GM19452 (cell line): ENCODE measurements around the gene FBXL4.

Experiments
- ATAC-seq: cut with Tn5 transposase; IDR thresholded peaks from one replicate; pipeline ENCODE4 v1.9.1; 2021; ENCODE audit not compliant: unreplicated experiment

Gene FBXL4

GRCh38 chr6:98947411-98948292, at the start of gene FBXL4:
Gene FBXL4, minus strand, starts transcription at chr6:98947946. Its CDS starts 20,958 bp downstream, at chr6:98926988.
- ATAC-seq: peak; percentile 82

GRCh38 chr6:98995116-98995515, 47.4 kb upstream of the FBXL4 start:
- ATAC-seq: no peak

GRCh38 chr6:98992535-98992934, 44.8 kb upstream of the FBXL4 start:
- ATAC-seq: no peak

- ATAC-seq: no peak
Observed at GRCh38 chr6:98986071-98986615, 38.4 kb upstream of the FBXL4 start.

GRCh38 chr6:98985391-98985790, 37.6 kb upstream of the FBXL4 start:
- ATAC-seq: no peak

- no peak for ATAC-seq
Observed at GRCh38 chr6:98984121-98984520, 36.4 kb upstream of the FBXL4 start.

GRCh38 chr6:98981473-98981872, 33.7 kb upstream of the FBXL4 start:
- ATAC-seq: no peak

GRCh38 chr6:98980819-98981218, 33.1 kb upstream of the FBXL4 start:
- ATAC-seq: no peak

- ATAC-seq: no peak
Observed at GRCh38 chr6:98977671-98978292, 30.0 kb upstream of the FBXL4 start.

GRCh38 chr6:98976674-98977385, 29.1 kb upstream of the FBXL4 start:
- no peak for ATAC-seq

- ATAC-seq: no peak
Observed at GRCh38 chr6:98975421-98975820, 27.7 kb upstream of the FBXL4 start.

- ATAC-seq: no peak
Observed at GRCh38 chr6:98974309-98974708, 26.6 kb upstream of the FBXL4 start.

GRCh38 chr6:98973571-98973970, 25.8 kb upstream of the FBXL4 start:
- no peak for ATAC-seq

GRCh38 chr6:98971303-98971702, 23.6 kb upstream of the FBXL4 start:
- no peak for ATAC-seq

GRCh38 chr6:98970469-98970868, 22.7 kb upstream of the FBXL4 start:
- ATAC-seq: no peak

GRCh38 chr6:98967616-98968015, 19.9 kb upstream of the FBXL4 start:
- no peak for ATAC-seq

- no peak for ATAC-seq
Observed at GRCh38 chr6:98959631-98960030, 11.9 kb upstream of the FBXL4 start.

- ATAC-seq: no peak
Observed at GRCh38 chr6:98958776-98959175, 11.0 kb upstream of the FBXL4 start.

GRCh38 chr6:98957450-98957849, 9.7 kb upstream of the FBXL4 start:
- ATAC-seq: no peak

GRCh38 chr6:98949589-98949988, 1.8 kb upstream of the FBXL4 start:
- ATAC-seq: no peak

GRCh38 chr6:98946879-98947410, 801 bp downstream of the FBXL4 start:
- peak; percentile 30 for ATAC-seq
